GM18511 (cell line): ENCODE data around the gene PARP1.
"Not testable (repeated sequence)": the region's sequence is repeated elsewhere in the genome, so short reads cannot be mapped to it uniquely, and the experiment has no call there.

Source experiments
- ATAC-seq: cut with Tn5 transposase; IDR thresholded peaks from one replicate; pipeline ENCODE4 v1.9.1; 2021; ENCODE audit warnings: mild to moderate bottlenecking, moderate library complexity; ENCODE audit not compliant: unreplicated experiment

PARP1 gene

DNA sequence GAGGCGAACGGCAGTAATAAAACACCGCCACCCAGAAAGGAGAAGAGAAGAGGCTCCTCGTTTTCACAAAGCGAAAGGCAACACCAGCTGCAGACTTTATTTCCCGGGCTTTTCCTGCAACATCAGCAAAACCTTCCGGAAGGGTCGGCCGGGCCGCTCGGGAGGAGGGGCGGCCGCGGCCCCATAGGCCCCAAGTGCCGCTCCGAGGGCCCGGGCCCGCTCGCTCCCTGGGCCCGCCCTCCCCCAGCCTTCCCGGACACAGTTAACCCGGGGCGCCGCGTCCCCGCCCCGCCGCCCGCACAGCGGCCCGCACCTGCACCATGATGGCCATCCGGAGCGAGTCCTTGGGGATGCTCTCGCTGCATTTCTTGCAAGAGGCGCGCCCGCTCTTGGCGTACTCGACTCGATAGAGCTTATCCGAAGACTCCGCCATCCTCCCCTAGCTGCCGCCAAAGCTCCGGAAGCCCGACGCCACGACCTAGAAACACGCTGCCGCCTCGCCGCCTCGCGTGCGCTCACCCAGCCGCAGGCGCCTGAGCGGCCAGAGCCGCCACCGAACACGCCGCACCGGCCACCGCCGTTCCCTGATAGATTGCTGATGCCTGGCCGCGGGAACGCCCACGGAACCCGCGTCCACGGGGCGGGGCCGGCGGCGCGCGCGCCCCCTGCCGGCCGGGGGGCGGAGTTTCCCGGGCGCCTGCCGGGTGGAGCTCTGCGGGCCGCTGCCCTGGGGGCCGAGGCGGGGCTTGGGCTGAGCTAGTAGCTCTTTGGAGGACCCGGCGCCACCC, at the start of gene PARP1:
Gene PARP1 (minus strand): TSS at position 597 of the 788 bp plus-strand sequence. CDS start 164 bp downstream, at position 433.
- ATAC-seq: peak; percentile 79

DNA sequence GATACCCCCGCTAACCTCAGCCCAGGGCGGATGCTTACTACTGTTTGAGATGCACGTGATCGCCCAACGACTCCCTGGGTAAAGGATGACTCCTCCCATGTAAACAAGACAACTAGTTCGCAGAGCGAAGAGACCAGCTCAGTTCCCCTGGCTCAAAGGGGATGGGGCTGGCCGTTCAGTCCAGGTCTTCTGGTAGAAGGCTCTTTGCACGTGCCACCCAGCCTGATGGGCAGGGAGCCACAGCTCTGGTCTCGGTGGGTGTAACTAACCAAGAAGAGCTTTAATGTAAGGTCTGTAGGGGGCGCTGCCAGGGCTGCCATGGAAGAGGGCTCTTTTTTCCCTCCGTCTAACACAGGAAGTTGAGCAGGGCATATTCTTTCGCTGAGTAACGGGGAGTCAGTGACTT, 49.4 kb upstream of the PARP1 start:
- ATAC-seq: no peak

DNA sequence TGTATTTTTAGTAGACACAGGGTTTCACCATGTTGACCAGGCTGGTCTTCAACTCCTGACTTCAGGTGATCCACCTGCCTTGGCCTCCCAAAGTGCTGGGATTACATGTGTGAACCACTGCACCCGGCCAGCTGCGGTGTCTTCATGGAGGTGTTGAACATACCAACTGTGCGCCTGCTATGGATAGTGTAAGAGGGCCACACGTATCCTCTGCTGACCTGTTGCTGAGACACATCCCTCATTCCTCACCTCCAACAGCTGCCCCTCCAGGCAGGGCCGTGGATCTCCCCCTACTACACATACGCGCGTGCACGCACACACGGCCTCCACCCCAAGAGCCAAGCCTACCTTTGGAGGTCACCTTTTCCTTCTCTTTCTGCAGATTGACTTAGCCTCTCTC, 48.0 kb upstream of the PARP1 start:
- ATAC-seq: no peak

DNA sequence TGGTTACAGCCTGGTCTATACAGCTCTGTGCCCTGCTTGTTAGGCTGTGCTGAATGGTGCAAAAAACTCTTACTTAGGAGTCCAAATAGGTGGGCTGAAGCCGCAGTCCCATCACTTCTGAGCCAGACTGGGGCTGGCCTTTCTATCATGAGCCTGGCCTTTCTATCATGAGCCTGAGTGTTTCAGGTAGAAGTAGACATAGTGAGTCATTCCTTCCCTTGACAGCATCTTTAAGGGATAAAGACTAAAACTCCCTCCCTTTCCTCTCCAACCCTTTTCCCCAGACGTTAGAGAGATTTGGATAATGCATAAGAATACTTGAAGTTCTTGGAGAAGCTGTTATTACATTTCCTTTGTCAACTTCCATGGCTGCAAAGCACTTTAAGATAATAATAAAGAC, 46.5 kb upstream of the PARP1 start:
- no peak for ATAC-seq

DNA sequence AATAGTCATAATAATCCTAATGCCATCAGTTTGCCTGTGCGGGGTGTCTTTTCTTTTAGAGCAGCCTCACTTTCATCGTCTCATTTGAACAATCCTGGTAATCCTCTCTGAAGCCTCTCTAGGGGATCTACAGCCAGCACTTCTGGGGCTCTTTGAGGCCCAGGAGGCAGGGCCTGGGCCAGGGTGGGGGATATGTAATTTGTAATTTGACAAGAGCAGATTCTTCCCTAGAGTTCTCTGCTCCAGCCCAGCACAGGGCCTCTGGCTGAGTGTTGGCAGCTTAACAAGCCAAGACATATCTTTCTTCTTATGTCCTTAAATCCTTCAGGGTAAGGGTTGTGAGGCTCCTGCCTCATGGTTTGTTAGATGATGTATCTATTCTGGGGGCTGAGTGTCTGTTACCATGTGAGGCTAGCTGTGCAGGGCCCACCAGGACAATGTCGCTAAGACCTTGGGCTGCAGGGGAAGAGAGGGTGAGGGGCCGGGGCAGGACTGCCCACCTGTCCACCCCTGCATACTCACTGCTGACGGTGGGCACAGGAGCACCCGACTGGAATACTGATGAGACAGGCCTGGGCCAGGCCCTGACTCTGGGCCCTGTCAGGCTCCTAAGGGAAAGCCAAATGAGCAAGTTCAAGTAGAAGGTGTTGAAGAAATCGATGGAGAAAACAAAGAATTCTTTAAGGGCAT, 45.3 kb upstream of the PARP1 start:
- ATAC-seq: no peak

DNA sequence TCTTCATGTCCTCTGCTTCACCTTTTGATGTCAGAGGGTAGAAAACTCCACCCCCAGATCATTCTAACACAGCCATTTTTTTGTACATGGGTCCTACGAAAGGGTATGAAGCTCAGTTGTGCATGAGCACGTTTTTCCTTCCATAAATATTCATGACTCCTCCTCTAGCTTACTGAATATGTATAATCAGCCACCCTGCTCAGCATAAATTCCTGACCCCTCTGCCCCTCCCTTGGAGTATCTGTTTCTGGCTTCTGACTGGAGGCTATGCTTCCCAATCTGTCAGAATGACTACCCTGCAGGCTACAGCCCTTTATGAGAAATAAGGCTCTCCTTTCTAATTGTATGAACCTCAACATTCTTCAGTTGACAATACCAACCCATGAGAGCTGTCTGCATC, 42.8 kb upstream of the PARP1 start:
- no peak for ATAC-seq

DNA sequence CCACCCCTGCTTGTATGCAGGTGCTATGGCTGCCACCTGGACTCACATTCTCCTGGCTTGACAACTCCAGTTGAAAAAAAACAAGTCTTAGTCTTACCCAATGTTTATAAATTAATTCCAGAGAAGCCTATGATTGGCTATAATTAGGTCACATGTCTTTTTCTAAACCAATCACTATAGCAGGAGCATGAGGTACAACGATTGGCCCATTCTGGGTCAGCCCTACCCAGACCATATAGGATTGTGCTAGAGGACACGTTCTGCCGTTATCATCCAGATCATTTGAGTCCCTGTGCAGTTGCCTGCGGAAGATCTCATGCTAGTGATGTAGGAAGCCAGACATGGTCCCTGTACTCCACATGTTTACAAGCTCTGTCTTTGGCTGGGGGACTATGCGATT, 41.9 kb upstream of the PARP1 start:
- no peak for ATAC-seq

DNA sequence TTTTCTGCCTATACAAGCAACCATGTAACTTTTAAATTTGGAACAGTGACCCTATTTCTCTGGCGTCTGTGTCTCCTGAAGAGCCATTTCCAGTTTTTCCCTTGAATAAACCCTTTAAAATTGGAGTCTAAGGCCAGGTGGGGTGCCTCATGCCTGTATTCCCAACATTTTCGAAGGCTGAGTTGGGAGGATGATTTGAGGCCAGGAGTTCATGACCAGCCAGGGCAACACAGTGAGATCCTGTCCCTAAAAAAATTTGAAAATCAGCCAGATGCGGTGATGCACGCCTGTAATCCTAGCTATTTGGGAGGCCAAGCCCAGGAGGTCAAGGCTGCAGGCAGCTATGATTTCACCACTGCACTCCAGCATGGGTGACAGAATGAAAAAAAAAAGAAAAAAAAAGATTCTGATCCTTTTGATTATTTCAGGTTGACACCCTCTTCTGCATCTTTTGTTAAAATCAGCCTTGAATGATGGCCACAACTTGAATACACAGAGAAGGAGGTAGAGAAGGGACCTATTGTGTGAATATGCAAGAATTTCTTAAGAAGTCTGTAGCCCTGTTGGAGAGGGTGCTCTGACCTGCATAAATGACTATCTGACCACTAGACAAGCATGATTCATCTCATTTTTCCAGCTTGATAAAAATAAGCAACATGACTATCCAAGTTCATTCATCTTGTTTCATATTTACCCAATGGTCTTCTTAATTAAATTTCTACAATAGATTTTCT, 40.2 kb upstream of the PARP1 start:
- no peak for ATAC-seq

DNA sequence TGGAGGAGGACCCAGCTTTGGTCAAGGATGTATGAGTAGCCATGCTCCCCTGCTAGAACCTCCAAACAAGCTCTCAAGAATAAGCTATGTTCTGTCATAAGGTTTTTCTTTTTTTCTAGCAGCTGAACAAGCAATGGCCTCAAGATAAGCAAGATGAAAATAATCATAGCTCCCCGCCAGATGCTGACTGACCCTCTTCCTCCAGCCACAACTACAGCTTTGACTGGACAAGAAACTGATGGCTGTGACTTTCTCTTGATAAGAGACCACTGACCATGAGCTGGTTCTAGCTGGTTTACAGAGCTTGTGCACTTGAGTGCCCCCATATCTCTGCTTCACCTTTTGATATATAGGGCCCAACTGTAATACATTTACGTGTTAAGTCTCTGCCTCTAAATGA, 38.2 kb upstream of the PARP1 start:
- no peak for ATAC-seq

DNA sequence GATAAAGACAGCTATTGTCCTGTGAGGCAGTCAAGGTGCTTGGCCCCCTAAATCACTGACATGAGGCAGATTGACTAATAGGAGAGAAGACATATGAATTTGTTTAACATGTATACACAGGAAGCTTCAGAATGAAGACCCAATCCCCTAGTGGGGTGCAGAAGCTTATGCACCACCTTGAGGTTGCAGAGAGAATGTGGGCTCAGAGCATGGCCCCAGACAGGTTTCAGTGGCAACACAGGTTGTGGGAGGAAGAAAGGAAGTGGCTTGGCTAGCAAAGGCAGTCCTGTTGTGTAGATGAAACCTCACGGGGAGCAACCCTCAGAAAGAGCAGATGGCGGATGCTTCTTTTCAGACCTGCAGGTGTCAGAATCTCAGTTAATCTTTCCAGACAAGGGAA, 37.0 kb upstream of the PARP1 start:
- peak; percentile 100 for ATAC-seq

DNA sequence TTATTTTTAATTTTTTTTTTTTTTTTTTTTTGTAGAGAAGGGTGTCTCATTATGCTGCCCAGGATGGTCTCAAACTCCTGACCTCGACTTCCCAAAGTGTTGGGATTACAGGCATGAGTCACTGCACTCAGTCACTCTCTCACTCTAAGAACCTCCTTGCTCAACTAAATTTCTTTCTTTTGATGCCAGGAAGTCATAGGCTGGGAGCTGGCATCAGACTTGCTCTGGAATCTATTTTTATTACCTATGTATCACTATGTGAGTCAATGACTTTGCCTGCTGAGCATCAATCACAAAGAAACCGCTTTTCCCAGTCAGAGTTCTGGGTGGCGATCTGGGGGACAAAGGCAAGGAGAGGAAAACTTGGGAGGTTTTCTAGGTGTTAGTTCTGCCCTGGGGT, 35.5 kb upstream of the PARP1 start:
- no peak for ATAC-seq

DNA sequence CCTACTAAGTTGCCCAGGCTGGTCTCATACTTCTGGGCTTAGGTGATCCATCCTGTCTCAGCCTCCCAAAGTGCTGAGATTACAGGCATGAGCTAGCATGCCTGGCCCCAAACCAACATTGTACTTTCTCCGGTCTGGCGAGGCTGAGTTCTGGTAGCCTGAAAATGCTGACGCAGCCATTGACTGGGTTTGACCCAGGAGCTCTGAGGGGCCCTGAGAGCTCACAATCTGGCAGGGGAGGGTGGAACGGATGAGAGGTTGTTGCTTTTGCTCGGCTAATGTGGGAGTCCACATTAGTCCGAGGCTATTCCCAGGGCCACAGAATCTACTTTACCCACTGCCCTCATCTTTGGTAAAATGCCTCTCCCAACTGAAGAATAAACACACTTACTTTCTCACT, 35.1 kb upstream of the PARP1 start:
- ATAC-seq: no peak

DNA sequence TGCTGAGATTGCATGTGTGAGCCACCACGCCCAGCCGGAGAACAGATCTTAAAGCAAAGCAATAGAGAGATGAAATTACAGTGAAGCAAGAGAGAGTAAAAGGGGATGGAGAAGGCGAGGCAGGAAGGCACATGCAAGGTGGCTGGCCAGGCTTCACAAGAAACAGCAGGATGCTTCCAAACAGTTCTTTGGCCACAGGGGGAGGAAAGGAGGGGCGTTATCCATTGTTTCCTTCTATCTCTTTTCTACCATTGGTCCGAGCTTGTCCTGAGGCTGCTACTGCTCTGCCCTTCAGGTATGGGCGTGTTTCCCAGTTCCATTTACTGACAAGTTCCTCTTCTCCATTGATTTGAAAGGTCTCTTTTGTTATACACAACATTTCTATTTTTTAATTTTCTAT, 33.7 kb upstream of the PARP1 start:
- ATAC-seq: no peak

DNA sequence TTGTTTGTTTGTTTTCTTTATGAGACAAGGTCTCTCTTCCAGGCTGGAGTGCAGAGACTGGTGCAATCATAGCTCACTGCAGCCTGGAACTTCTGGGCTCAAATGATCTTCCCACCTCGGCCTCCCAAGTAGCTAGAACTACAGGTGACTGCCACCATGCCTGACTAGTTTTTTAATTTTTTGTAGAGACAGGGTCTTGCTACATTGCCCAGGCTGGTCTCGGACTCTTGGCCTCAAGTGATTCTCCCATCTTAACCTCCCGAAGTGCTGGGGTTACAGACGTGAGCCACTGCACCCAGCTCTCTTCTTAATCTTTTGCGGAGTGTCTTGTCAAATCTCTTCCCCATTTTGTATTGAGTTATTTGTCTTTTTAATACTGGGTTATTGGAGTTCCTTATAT, 32.6 kb upstream of the PARP1 start:
- no peak for ATAC-seq

DNA sequence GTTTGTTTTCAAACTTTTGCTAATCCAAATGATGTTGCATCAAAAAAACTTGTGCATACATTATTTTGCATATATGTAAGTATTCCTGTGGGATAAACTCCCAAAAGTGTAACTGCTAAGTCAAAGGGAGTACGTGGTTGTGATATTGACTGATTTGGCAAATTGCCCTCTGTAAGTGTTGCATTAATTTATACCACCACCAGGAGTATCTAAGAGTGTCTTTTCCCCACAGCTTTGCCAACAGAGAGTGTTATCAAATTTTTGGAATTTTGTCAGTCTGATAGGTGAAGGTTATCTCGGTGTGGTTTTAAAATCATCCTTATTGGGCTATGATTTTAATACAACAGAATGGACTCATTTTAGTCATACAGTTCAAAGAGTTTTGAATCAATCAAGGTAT, 30.1 kb upstream of the PARP1 start:
- ATAC-seq: no peak

DNA sequence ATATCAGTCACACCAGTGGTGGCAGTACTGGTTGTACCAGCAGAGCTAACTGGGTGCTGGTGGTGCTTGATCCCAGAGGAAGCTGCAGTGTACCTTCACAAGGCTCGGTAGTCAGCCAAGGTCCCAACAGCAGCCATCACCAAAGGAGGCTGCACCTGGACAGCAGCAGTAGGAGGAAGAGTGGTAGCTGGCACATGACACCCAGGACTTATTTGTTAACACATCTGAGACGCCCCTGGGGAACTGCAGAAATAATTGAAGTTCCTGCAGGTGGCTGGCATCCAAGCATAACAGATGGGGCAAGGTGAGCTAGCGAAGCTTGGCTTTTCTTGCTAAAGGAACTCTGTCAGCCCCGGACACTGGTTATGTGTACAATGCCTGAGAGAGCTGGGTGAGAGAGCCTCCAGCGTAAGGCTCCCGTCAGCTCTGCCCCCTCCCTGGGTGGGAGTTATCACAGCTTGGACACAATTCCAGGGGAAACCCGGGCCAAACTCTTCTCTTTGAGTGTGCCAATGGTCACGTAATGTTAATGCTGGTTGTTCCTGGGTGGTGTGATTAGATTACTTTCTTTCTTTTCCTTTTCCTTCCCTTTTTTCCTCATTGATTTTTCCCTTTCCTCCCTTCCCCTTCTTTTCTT, 29.1 kb upstream of the PARP1 start:
- ATAC-seq: no peak

DNA sequence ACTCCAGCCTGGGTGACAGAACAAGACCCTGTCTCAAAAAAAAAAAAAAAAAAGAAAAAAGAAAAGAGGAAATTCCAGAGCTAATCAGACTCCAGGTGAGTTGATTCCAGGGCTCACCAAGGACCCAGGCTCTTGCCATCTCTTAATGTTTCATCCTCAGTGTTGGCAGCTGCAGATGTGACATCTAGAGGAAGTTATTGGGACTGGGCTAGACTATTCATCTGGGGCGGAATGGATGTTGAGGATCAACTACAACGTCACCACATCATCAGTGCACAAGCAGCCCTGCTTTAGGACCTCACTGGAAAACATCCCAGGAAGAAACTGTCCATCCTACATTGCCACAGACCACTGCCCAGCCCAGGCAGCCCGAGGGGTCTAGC, 28.6 kb upstream of the PARP1 start:
- ATAC-seq: no peak

DNA sequence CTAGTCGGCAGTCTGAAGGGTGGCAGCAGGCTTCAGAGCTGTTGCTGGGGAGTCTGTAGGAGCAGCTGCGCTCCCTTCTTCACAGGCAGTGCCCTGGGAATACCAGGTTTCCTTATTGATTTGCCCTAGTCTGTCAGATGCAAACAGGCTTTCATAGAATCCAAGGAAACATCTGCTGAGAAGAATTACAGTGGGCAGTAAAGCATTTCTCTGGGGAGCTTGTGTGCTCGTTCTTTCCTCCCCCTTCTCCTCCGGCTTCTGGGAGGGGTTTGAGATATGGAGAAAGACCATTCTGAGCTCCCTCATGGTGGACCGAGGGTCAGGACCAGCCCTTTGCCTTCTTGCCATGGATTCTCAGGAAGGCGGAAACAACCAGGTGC, 25.4 kb upstream of the PARP1 start:
- no peak for ATAC-seq

DNA sequence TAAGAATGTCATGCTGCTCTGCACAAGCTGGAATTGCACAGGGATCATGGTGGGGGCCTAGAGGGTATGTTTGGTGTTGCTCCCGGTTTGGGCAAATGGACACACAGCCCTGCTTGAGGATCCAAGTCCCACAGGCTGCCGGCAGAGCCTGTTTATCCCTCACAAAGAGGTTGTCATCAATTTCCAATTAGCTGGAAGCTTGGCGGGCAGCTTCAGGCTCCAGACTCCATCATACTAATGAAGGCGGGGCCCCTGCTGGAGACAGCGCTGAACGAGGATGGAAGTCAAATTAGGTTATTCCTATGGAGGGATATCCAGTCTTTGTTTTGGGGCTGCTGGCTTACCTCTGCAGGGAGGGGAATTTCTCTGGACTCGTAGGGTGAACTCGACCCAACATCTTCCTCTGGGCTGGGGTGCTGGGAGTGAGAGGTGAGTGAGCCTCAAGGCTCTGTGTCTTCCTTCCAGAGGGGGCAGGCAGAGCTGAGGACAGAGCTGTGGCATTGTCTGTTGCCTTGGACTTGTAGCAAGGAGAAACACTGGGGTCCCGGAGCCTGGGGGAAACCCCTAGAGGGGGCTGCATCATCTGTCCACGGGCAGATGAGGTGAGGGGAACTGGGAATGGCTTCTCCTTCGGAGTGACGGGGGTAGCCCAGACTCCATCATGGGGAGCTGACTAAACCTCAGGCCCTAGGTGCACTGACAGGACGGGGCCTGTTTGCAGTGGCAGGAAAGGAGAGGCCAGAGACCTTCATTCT, 24.9 kb upstream of the PARP1 start:
- no peak for ATAC-seq

DNA sequence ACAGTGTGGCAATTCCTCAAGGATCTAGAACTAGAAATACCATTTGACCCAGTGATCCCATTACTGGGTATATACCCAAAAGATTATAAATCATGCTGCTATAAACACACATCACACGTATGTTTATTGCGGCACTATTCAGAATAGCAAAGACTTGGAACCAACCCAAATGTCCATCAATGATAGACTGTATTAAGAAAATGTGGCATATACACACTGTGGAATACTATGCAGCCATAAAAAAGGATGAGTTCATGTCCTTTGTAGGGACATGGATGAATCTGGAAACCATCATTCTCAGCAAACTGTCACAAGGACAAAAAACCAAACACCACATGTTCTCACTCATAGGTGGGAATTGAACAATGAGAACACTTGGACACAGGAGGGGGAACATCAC, 24.0 kb upstream of the PARP1 start:
- ATAC-seq: not testable (repeated sequence)
